ENCODE results near the gene NEURL2.

Gene NEURL2

GRCh38 chr20:45917790-45918141 is 26.8 kb upstream of the NEURL2 start:
- H3K27ac ChIP-seq (ENCODE audit: low read length), result no peak overlapping the region
- H3K4me3 ChIP-seq (ENCODE audit: low read length), result no peak overlapping the region
- H3K9ac ChIP-seq (ENCODE audit: low read length), result no peak overlapping the region
- no peak overlapping the region for H2AFZ ChIP-seq (ENCODE audit: low read length)
- TF ChIP-seq EZH2 (optimal IDR thresholded peaks at IDR 0.05; ENCODE audit: low read depth, low read length), result no peak
- no peak for TF ChIP-seq EZH2phosphoT487 (IDR thresholded peaks at IDR 0.05; ENCODE audit: low read length)
- no peak for TF ChIP-seq CTCF (IDR thresholded peaks at IDR 0.05; ENCODE audit: low read length)
- H4K20me1 ChIP-seq (ENCODE audit: insufficient read depth, low read length), result no peaks in the 10 kb centered on the region
- H3K27me3 ChIP-seq (replicated peaks; ENCODE audit: insufficient read depth, low read length), result no peaks in the 10 kb centered on the region
- H3K4me2 ChIP-seq (ENCODE audit: low read depth, low read length), result no peak overlapping the region
- no peaks in the 10 kb centered on the region for H3K4me1 ChIP-seq (ENCODE audit: low read length)
- no peaks in the 10 kb centered on the region for H3F3A ChIP-seq (ENCODE audit: insufficient read depth, low read length)
- no peaks in the 10 kb centered on the region for H3K9me2 ChIP-seq (replicated peaks; ENCODE audit: insufficient read depth, low read length)
- no peaks in the 10 kb centered on the region for H3K79me2 ChIP-seq (ENCODE audit: low read length)
- DNase-seq, result no peak
- no peaks in the 10 kb centered on the region for H3K9me3 ChIP-seq (replicated peaks; ENCODE audit: insufficient read depth, low read length)
- no peaks in the 10 kb centered on the region for H3K36me3 ChIP-seq (replicated peaks; ENCODE audit: insufficient read depth, low read length)

- no peak overlapping the region for H3K27ac ChIP-seq (ENCODE audit: low read length)
- H3K9ac ChIP-seq (ENCODE audit: low read length), result no peak overlapping the region
- H4K20me1 ChIP-seq (ENCODE audit: insufficient read depth, low read length), result no peaks in the 10 kb centered on the region
- H3K79me2 ChIP-seq (ENCODE audit: low read length), result no peaks in the 10 kb centered on the region
- H3K4me3 ChIP-seq (ENCODE audit: low read length), result no peak overlapping the region
- no peak for DNase-seq
- no peaks in the 10 kb centered on the region for H3K9me2 ChIP-seq (replicated peaks; ENCODE audit: insufficient read depth, low read length)
- H3K4me2 ChIP-seq (ENCODE audit: low read depth, low read length), result no peak overlapping the region
- no peaks in the 10 kb centered on the region for H3K36me3 ChIP-seq (replicated peaks; ENCODE audit: insufficient read depth, low read length)
- TF ChIP-seq CTCF (IDR thresholded peaks at IDR 0.05; ENCODE audit: low read length), result no peak
- no peak for TF ChIP-seq EZH2phosphoT487 (IDR thresholded peaks at IDR 0.05; ENCODE audit: low read length)
- TF ChIP-seq EZH2 (optimal IDR thresholded peaks at IDR 0.05; ENCODE audit: low read depth, low read length), result no peak
- H3K4me1 ChIP-seq (ENCODE audit: low read length), result peaks cover 3% of the 10 kb centered on the region; the same call in 1 of the 2 replicates
- H3K27me3 ChIP-seq (replicated peaks; ENCODE audit: insufficient read depth, low read length), result peaks cover 14% of the 10 kb centered on the region; the same call in 1 of the 2 replicates
- no peaks in the 10 kb centered on the region for H3F3A ChIP-seq (ENCODE audit: insufficient read depth, low read length)
- no peaks in the 10 kb centered on the region for H3K9me3 ChIP-seq (replicated peaks; ENCODE audit: insufficient read depth, low read length)
- no peak overlapping the region for H2AFZ ChIP-seq (ENCODE audit: low read length)
These were observed 22.1 kb upstream of the NEURL2 start for GRCh38 chr20:45913116-45913515.

- Histone ChIP-seq H3K79me2 (ENCODE audit: low read length) (no peaks in the 10 kb centered on the region), H4K20me1 (ENCODE audit: insufficient read depth, low read length) (no peaks in the 10 kb centered on the region), H3K27ac (ENCODE audit: low read length) (no peak overlapping the region), H3F3A (ENCODE audit: insufficient read depth, low read length) (no peaks in the 10 kb centered on the region), H3K4me1 (ENCODE audit: low read length) (peaks cover 3% of the 10 kb centered on the region; the same call in 1 of the 2 replicates), H3K9me3 (replicated peaks; ENCODE audit: insufficient read depth, low read length) (no peaks in the 10 kb centered on the region), H3K9ac (ENCODE audit: low read length) (no peak overlapping the region), H3K4me3 (ENCODE audit: low read length) (no peak overlapping the region), H3K4me2 (ENCODE audit: low read depth, low read length) (no peak overlapping the region; the same call in 1 of the 2 replicates), H2AFZ (ENCODE audit: low read length) (no peak overlapping the region), H3K36me3 (replicated peaks; ENCODE audit: insufficient read depth, low read length) (no peaks in the 10 kb centered on the region), H3K27me3 (replicated peaks; ENCODE audit: insufficient read depth, low read length) (peaks cover 14% of the 10 kb centered on the region; the same call in 1 of the 2 replicates), H3K9me2 (replicated peaks; ENCODE audit: insufficient read depth, low read length) (no peaks in the 10 kb centered on the region)
- DNase-seq, result no peak
- TF ChIP-seq CTCF (IDR thresholded peaks at IDR 0.05; ENCODE audit: low read length) (no peak), EZH2 (optimal IDR thresholded peaks at IDR 0.05; ENCODE audit: low read depth, low read length) (no peak), EZH2phosphoT487 (IDR thresholded peaks at IDR 0.05; ENCODE audit: low read length) (no peak)
These were observed 21.3 kb upstream of the NEURL2 start for GRCh38 chr20:45912344-45912682.
